PC-3 (cell line): ENCODE results near the gene GDF15. TPM values are rescaled to one million over a fixed set of nuclear protein-coding genes. Genes with fewer than 3 reads are reported as not detected.

Source experiments
- ATAC-seq: fragments of 200-7000 bp; cut with Tn5 transposase; 2 replicates; pipeline ENCODE4 v1.9.1; 2020; ENCODE audit warnings: mild to moderate bottlenecking, moderate library complexity
- BruUV-seq: library from RNA; stranded (reverse); fragments of 400-500 nt; replicated peaks from 2 replicates; lab custom pipeline; 2021; lab: Mats Ljungman, UMichigan
- CTCF ChIA-PET: fragments of 300-600 bp; sonication (Branson Sonifier 250); formaldehyde crosslinking; loops from one replicate; lab custom pipeline; 2022; ENCODE audit warnings: antibody characterized with exemption; lab: Charles Lee
- POLR2A ChIA-PET: fragments of 300-600 bp; sonication (Branson Sonifier 250); formaldehyde crosslinking; loops from one replicate; lab custom pipeline; 2022; ENCODE audit warnings: antibody characterized with exemption; ENCODE audit not compliant: unreplicated experiment; lab: Charles Lee
- DNase-seq: peaks from one replicate; pipeline ENCODE4 v3.0.0-alpha.2; 2015
- H2AFZ ChIP-seq: fragments of 300-600 bp; sonication (generic); 2 replicates; pipeline ENCODE4 v1.6.0; 2016; ENCODE audit warnings: antibody characterized with exemption, low read length
- H3F3A ChIP-seq: fragments of 300-600 bp; sonication (generic); one replicate; pipeline ENCODE4 v1.6.0; 2017; ENCODE audit warnings: antibody characterized with exemption, low read length, control low read depth, mild to moderate bottlenecking; ENCODE audit not compliant: unreplicated experiment
- H3K27ac ChIP-seq: fragments of 300-600 bp; sonication (generic); 2 replicates; pipeline ENCODE4 v1.5.1; 2016; ENCODE audit warnings: mild to moderate bottlenecking, low read length
- H3K27me3 ChIP-seq: fragments of 300-600 bp; sonication (generic); 2 replicates; pipeline ENCODE4 v1.6.1; 2016; ENCODE audit warnings: low read length, mixed read lengths
- H3K36me3 ChIP-seq: fragments of 300-600 bp; sonication (generic); 2 replicates; pipeline ENCODE4 v1.6.1; 2016; ENCODE audit warnings: low read depth, mixed run types, low read length, mixed read lengths
- H3K4me1 ChIP-seq: fragments of 300-600 bp; sonication (generic); 2 replicates; pipeline ENCODE4 v1.5.1; 2016; ENCODE audit warnings: low read length; ENCODE audit not compliant: insufficient read depth
- H3K4me2 ChIP-seq: fragments of 300-600 bp; sonication (generic); 2 replicates; pipeline ENCODE4 v1.6.0; 2016; ENCODE audit warnings: low read length
- H3K4me3 ChIP-seq: fragments of 300-600 bp; sonication (generic); 2 replicates; pipeline ENCODE4 v1.5.1; 2016; ENCODE audit warnings: mild to moderate bottlenecking, low read length, mixed read lengths
- H3K79me2 ChIP-seq: fragments of 300-600 bp; sonication (generic); 2 replicates; pipeline ENCODE4 v1.6.1; 2017; ENCODE audit warnings: low read length, mixed read lengths
- H3K9ac ChIP-seq: fragments of 300-600 bp; sonication (generic); 2 replicates; pipeline ENCODE4 v1.6.0; 2016; ENCODE audit warnings: mild to moderate bottlenecking, low read length
- H3K9me2 ChIP-seq: fragments of 300-600 bp; sonication (generic); replicated peaks from 2 replicates; pipeline ENCODE4 v1.6.1; 2016; ENCODE audit warnings: mixed run types, low read length, mixed read lengths
- H3K9me3 ChIP-seq: fragments of 300-600 bp; sonication (generic); 2 replicates; pipeline ENCODE4 v1.6.1; 2016; ENCODE audit warnings: low read length, mixed read lengths
- H4K20me1 ChIP-seq: fragments of 300-600 bp; sonication (generic); 2 replicates; pipeline ENCODE4 v1.6.1; 2016; ENCODE audit warnings: low read length, mixed read lengths
- EZH2 ChIP-seq: fragments of 300-600 bp; sonication (generic); IDR thresholded peaks from one replicate; pipeline ENCODE4 v1.6.1; 2017; ENCODE audit warnings: antibody characterized with exemption, mild to moderate bottlenecking, low read length; ENCODE audit not compliant: unreplicated experiment
- EZH2phosphoT487 ChIP-seq: fragments of 300-600 bp; sonication (generic); IDR thresholded peaks from 2 replicates; pipeline ENCODE4 v1.6.1; 2018; ENCODE audit warnings: mild to moderate bottlenecking, antibody characterized with exemption, low read length, borderline replicate concordance
- intact Hi-C: fragments of 100-400 bp; cut with micrococcal nuclease; formaldehyde crosslinking; loops from 2 replicates; pipeline ENCODE4 v1.9.0; 2023
- total RNA-seq: library from RNA; depleted of rRNA; stranded (reverse); fragments of >200 nt; gene quantifications from 2 replicates; pipeline ENCODE4 v1.2.3, GENCODE V29; 2014
- TF ChIP-seq, protein P1 (sequence below): fragments of 300-600 bp; sonication (generic); conservative IDR thresholded peaks from 2 replicates; pipeline ENCODE4 v1.5.1; 2017; ENCODE audit warnings: antibody characterized with exemption, low read depth, mild to moderate bottlenecking, low read length

The GDF15 gene
- total RNA-seq, 1 experiment from 2014 or later = 84.3 TPM

GRCh38 chr19:18373407-18373891 is 12.5 kb upstream of the GDF15 start:
- Histone ChIP-seq H3K9ac (peak overlapping the region; percentile 53), H3K9me2 (no peaks in the 10 kb centered on the region), H3K27ac (peak overlapping the region; percentile 76), H4K20me1 (no peaks in the 10 kb centered on the region), H3K4me2 (no peak overlapping the region), H3K79me2 (no peaks in the 10 kb centered on the region), H3K4me3 (no peak overlapping the region), H3F3A (no peaks in the 10 kb centered on the region), H3K27me3 (no peaks in the 10 kb centered on the region), H3K9me3 (no peaks in the 10 kb centered on the region), H3K36me3 (no peaks in the 10 kb centered on the region), H2AFZ (peak overlapping the region; percentile 69; the same call in 1 of the 2 replicates), H3K4me1 (peaks cover 34% of the 10 kb centered on the region)
- POLR2A ChIA-PET = no interaction called here
- DNase-seq (no peak), ATAC-seq (no peak)
- intact Hi-C loops = no loop called here
- BruUV-seq = no TSS peak
- CTCF ChIA-PET = no interaction called here
- no peak for TF ChIP-seq EZH2
- TF ChIP-seq, protein P1, sequence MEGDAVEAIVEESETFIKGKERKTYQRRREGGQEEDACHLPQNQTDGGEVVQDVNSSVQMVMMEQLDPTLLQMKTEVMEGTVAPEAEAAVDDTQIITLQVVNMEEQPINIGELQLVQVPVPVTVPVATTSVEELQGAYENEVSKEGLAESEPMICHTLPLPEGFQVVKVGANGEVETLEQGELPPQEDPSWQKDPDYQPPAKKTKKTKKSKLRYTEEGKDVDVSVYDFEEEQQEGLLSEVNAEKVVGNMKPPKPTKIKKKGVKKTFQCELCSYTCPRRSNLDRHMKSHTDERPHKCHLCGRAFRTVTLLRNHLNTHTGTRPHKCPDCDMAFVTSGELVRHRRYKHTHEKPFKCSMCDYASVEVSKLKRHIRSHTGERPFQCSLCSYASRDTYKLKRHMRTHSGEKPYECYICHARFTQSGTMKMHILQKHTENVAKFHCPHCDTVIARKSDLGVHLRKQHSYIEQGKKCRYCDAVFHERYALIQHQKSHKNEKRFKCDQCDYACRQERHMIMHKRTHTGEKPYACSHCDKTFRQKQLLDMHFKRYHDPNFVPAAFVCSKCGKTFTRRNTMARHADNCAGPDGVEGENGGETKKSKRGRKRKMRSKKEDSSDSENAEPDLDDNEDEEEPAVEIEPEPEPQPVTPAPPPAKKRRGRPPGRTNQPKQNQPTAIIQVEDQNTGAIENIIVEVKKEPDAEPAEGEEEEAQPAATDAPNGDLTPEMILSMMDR = no peak
- TF ChIP-seq EZH2phosphoT487 = no peak

- H3K79me2 ChIP-seq = no peaks in the 10 kb centered on the region
- H3K27ac ChIP-seq = peak overlapping the region; percentile 76
- peaks cover 38% of the 10 kb centered on the region for H3K4me1 ChIP-seq
- intact Hi-C loops = no loop called here
- peak overlapping the region; percentile 61 for H3K4me2 ChIP-seq
- H3K4me3 ChIP-seq = no peak overlapping the region
- peak; percentile 90 for DNase-seq
- BruUV-seq = TSS peak; percentile 85
- H3K27me3 ChIP-seq = no peaks in the 10 kb centered on the region
- peak; percentile 93 for ATAC-seq
- POLR2A ChIA-PET = no interaction called here
- no peaks in the 10 kb centered on the region for H3F3A ChIP-seq
- no peaks in the 10 kb centered on the region for H3K9me3 ChIP-seq
- H4K20me1 ChIP-seq = no peaks in the 10 kb centered on the region
- H3K36me3 ChIP-seq = no peaks in the 10 kb centered on the region
- H3K9me2 ChIP-seq = no peaks in the 10 kb centered on the region
- H3K9ac ChIP-seq = peak overlapping the region; percentile 53
- TF ChIP-seq EZH2phosphoT487 (no peak), EZH2 (no peak)
- TF ChIP-seq, protein P1 = no peak
- peak overlapping the region; percentile 69 for H2AFZ ChIP-seq
- CTCF ChIA-PET = interaction anchor here (0.5 to 0.8 kb wide), 2 partner anchors 12 to 13 kb away, joined by 4 to 14 read pairs; partner anchors contain the start of gene GDF15
These were observed 11.9 kb upstream of the GDF15 start for GRCh38 chr19:18373892-18374629.

- H3K4me2 ChIP-seq = 0 out of 2 replicates have a peak overlapping the region, but pooled peaks have one; percentile 18
- CTCF ChIA-PET = no interaction called here
These were observed 8.9 kb upstream of the GDF15 start for GRCh38 chr19:18377026-18377425.

More at GRCh38 chr19:18377026-18377425, 8.9 kb upstream of the GDF15 start:
- Histone ChIP-seq H3K79me2 (no peaks in the 10 kb centered on the region), H4K20me1 (no peaks in the 10 kb centered on the region), H3K9me3 (no peaks in the 10 kb centered on the region), H3K27me3 (no peaks in the 10 kb centered on the region), H3K9me2 (no peaks in the 10 kb centered on the region), H3K36me3 (no peaks in the 10 kb centered on the region), H3K4me1 (peaks cover 52% of the 10 kb centered on the region), H3K9ac (no peak overlapping the region), H3F3A (no peaks in the 10 kb centered on the region), H2AFZ (no peak overlapping the region), H3K27ac (peak overlapping the region; percentile 69), H3K4me3 (no peak overlapping the region)
- no TSS peak for BruUV-seq
- POLR2A ChIA-PET = no interaction called here
- intact Hi-C loops = loop anchor here (1.0 kb wide), 1 partner anchor 42 kb away; the partner anchor contains the start of gene SSBP4
- TF ChIP-seq, protein P1 = no peak
- TF ChIP-seq EZH2phosphoT487 = no peak
- TF ChIP-seq EZH2 = no peak
- peak; percentile 17; the same call in 1 of the 2 replicates for ATAC-seq
- DNase-seq = peak; percentile 76
